Mucosa of gallbladder (tissue), 1 donor: ENCODE results near the gene COLEC11. TPM values are rescaled to one million over a fixed set of nuclear protein-coding genes. Genes with fewer than 3 reads are reported as not detected.

Experiments
- DNase-seq: peaks from one replicate; pipeline ENCODE4 v3.0.0-alpha.2; 2020; ENCODE audit warnings: low spot score
- total RNA-seq: library from RNA; stranded (reverse); gene quantifications from one replicate; pipeline ENCODE4 v1.2.1, GENCODE V29; 2021
- donor health status: DM: no; HTN: no; CAD: no.

The COLEC11 gene
- total RNA-seq, 1 donor from 2014 or later = 79.0 TPM

DNA sequence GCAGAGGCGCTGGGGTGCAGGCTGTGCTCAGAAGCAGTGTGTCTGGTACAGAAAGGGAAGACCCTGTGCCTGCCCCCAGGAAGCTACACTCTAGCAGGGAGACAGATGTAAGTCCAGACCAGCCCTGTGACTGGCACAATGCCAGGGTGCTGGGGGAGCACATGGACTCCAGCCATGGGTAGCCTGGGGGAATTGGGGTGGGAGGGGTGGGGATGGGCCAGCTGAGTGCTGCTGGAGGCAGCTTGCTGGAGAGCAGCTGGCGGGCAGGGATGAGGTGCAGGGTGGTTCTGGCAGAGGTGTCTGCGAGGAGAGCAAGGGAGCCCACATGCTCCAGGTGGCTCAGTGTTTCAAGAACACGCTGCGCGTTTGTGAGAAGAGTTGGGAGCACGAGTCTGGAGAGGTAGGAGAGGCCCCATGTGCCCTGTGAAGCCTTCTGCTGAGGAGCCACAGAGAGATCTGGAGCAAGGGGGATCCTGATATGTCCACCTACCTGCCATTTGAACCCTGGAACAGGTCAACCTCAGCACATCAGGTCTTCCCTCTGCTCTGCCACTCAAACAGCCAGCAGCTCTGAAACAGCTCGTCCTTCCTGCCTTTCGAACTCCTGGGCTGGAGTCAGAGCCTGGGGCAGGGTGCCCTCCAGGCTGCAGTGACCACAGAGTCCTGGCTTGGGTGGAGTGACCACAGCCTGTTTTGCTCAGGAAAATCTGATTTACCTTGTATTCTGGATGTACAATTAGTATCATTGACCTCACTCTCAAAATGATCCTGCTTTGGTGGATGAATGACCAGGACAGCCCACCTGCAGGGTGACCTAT lies 78.2 kb downstream of the COLEC11 start:
- DNase-seq = no peak

DNA sequence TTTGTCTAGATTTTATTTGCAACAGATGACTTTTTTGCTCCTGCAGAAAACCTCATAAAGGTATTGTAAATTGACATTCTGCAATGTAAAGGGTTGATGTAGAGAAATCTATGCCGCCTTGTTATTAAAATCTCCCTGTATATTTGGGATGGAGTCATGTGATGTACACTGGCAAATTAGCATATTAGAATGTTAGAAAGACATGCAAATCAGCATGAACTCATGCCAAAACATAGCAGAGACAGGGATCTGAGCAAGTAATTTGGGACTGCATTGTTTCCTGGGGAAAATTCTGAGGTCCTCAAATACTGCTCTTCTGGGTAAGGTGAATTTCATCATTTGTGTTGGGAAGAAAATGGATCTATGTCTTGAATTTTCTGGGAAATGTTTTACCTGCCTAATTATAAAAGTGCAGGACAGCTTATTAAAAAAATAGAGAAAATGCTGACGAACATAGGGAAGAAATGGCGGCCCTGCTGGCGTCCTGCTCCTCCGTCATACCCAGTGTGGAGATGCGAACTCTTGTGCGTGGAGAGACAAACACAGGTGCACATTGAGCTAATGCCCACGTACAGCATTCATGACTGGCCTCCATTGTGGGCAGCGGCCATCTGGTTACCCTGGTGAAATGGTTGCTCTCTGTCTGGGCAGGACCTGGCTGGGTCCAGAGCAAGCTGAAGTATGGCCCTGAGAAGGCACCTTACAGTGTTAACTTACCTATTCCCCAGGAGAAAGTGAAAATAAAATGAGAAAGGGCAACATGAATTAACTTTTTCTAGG lies 79.3 kb downstream of the COLEC11 start:
- no peak for DNase-seq

DNA sequence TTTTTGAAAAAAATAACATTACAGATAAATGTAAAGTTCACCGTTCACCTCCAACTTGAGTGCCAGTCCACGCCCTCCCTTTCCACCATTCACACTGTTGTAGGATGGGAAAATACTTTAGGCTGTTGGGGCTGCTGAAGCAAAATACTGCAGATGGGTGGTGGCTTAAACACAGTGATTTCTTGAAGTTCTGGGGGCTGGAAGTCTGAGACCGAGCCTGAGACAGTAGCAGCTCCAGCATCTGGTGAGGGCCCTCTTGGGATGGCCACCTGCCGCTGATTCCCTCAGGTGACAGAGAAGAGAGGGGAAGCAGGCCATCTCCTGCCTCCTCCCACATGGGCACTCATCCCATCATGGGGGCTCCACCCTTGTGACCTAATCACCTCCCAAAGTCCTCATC lies 80.8 kb downstream of the COLEC11 start:
- DNase-seq = no peak

DNA sequence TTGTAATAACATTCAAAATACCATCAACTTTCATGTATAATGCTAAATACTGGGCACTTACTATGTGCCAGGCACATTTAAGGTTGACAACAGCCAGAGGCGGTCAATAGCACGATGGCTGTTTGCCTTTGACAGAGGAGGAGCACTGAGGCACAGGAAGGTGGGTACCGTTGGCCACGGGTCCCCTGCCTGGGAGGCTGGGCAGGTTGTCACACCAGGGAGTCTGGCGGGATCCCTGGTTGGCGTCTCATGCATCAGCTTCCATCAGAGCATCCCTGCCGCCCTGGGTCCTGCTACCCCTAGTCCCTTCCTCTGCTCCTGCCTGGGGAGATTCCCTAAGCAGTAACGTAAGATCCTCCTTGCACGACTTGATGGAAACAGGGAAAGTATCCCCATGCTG lies 82.5 kb downstream of the COLEC11 start:
- DNase-seq = no peak

GRCh38 chr2:3678212-3678611 lies 83.3 kb downstream of the COLEC11 start:
- no peak for DNase-seq

GRCh38 chr2:3679180-3679579 lies 84.3 kb downstream of the COLEC11 start:
- DNase-seq = no peak

- no peak for DNase-seq
Measured at GRCh38 chr2:3679616-3680393, 84.9 kb downstream of the COLEC11 start.

DNA sequence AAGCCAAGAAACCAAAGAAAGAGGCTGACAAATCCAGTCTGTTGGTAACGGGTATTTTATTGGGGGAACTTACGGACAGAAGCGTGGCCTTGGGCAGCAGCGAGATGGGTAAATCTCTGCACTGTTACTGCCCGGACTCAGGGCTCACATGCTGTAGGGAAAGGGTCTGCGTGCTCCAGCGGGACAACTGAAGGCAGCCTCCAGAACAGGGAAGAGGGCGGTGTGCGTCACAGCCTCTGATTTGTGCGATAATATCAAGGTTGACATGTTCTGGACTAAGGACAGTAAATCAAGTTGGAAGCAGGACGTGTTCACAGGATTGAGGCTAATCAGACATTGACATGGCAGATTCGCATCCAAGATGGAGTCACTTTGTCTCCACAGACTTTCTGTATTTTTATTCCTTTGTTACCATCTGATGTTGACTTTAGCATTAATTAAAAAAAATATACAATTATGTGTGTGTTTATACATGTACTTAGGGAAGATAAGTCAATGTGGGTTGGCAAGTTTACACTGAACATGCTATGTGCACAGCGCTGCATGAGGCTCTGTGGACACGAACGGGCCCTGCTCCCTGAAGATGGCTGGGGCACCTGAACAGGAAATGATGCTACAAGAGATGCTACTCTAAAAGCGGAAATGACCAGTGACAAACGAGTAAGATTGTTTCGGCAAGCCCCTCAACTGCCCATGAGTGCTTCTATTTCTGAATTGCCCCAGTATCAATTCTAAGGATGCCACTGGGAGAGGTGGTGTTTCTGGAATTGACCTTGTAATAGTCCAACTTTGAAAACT lies 85.8 kb downstream of the COLEC11 start:
- no peak for DNase-seq

GRCh38 chr2:3681625-3682024 lies 86.7 kb downstream of the COLEC11 start:
- no peak for DNase-seq

GRCh38 chr2:3682811-3683210 lies 87.9 kb downstream of the COLEC11 start:
- no peak for DNase-seq

DNA sequence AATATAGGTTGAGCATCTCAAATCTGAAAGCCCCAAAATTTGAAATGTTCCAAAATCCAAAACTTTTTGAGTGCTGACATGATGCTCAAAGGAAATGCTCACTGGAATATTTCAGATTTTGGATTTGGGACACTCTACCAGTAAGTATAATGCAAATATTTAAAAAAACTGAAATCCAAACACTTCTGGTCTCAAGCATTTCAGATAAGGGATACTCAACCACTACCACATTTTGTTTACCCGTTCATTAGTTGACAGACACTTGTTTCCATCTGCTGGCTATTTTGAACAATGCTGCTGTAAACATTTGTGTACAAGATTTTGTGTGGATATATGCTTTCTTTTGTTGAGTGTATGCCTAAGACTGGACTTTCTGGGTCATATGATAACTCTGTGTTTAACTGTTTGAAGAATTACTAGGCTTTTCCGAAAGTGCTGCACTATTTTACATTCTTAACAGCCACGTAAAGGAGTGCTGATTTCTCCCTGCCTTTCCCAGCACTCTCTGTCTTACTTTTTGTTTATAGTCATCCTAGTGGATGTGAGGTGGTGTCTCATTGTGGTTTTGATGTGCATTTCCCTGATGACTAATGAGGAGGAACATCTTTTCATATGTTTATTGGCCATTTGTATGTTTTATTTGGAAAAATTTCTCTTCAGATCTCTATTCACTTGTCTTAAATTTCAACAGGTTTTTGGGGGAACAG lies 89.0 kb downstream of the COLEC11 start:
- no peak for DNase-seq

DNA sequence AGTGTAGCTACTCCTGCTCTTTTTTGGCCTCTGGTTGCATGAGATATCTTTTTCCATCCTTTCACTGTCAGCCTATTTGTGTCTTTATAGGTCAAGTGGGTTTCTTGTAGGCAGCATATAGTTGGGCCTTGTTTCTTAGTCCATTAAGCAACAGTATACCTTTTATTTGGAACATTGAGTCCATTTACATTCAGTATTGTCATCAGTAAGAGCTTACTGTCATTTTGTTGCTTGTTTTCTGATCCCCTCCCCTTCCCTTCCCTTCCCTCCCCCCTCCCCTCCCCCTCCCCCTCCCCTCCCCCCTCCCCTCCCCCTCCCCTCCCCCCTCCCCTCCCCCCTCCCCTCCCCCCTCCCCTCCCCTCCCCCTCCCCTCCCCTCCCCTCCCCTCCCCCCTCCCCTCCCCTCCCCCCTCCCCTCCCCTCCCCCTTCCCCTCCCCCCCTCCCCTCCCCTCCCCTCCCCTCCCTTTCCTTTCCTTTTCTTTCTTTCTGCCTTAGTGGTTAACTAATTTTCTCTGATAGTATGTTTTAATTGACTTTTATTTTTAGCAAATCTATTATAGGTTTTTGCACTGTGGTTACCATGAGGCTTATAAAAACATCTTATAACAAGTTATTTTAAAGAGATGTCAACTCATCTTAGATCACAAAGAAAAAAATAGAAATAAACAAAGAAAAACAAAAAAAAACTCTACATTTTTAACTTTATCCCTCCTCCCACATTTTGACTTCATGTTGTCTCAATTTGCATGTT lies 95.3 kb downstream of the COLEC11 start:
- no peak for DNase-seq

GRCh38 chr2:3692375-3692774 lies 97.5 kb downstream of the COLEC11 start:
- no peak for DNase-seq

Other genes starting within 250 kb of the COLEC11 start
- gene EIPR1, start 217.3 kb upstream of the COLEC11 start, total RNA-seq = 23.2 TPM
- 111 TPM for gene TRAPPC12, start 215.4 kb upstream of the COLEC11 start, total RNA-seq
- 223 TPM for gene ADI1, start 75.6 kb upstream of the COLEC11 start, total RNA-seq
- 14.9 TPM for gene RNASEH1, start 36.8 kb upstream of the COLEC11 start, total RNA-seq
- 690 TPM for gene RPS7, start 19.9 kb upstream of the COLEC11 start, total RNA-seq
- gene ALLC, start 63.1 kb downstream of the COLEC11 start, total RNA-seq = 0.81 TPM
- 0.14 TPM for gene DCDC2C, start 108.5 kb downstream of the COLEC11 start, total RNA-seq